Right lobe of liver (tissue), 4 donors: ENCODE measurements around the gene SEC23IP.
"Not testable (repeated sequence)": the region's sequence is repeated elsewhere in the genome, so short reads cannot be mapped to it uniquely, and the experiment has no call there.

Experiments
- POLR2A ChIP-seq: fragments of 450-650 bp; IDR thresholded peaks from one replicate; pipeline ENCODE4 v1.6.1; 2017; ENCODE audit warnings: antibody characterized with exemption, mild to moderate bottlenecking
- TF ChIP-seq, protein P1 (sequence below), 4 donors: fragments of 200-600 bp in 3 of 4; fragments of 450-650 bp in 1 of 4; IDR thresholded peaks; one replicate each; pipeline versions ENCODE4 v1.5.1 to v1.8.0; 2016 to 2022; ENCODE audit warnings: antibody characterized with exemption in 4 of 4, mild to moderate bottlenecking in 2 of 4
- donor health status: DM: no; HTN: no; CAD: no.
- donor health status: DM: no; HTN: no; CAD: no.
- donor health status: DM: no; HTN: yes; CAD: no.

DNA sequence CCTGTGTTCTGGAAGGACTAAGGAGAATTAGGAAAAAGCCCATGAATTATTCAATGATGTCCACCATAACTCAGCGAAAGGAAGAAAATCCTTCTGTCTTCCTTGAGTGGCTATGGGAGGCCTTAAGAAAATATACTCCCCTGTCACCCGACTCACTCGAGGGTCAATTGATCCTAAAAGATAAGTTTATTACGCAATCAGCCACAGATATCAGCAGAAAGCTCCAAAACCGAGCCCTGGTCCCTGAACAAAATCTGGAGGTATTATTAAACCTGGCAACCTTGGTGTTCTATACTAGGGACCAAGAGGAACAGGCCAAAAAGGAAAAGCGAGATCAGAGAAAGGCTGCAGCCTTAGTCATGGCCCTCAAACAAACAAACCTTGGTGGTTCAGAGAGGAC lies 6.5 kb upstream of the SEC23IP start:
- TF ChIP-seq, protein P1, sequence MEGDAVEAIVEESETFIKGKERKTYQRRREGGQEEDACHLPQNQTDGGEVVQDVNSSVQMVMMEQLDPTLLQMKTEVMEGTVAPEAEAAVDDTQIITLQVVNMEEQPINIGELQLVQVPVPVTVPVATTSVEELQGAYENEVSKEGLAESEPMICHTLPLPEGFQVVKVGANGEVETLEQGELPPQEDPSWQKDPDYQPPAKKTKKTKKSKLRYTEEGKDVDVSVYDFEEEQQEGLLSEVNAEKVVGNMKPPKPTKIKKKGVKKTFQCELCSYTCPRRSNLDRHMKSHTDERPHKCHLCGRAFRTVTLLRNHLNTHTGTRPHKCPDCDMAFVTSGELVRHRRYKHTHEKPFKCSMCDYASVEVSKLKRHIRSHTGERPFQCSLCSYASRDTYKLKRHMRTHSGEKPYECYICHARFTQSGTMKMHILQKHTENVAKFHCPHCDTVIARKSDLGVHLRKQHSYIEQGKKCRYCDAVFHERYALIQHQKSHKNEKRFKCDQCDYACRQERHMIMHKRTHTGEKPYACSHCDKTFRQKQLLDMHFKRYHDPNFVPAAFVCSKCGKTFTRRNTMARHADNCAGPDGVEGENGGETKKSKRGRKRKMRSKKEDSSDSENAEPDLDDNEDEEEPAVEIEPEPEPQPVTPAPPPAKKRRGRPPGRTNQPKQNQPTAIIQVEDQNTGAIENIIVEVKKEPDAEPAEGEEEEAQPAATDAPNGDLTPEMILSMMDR (IDR thresholded peaks at IDR 0.05): not testable (repeated sequence)
- not testable (repeated sequence) for TF ChIP-seq POLR2A
